HEK293 (cell line): ENCODE data around the gene CSNK2A3.

Experiments
- TRIM28 ChIP-seq: IDR thresholded peaks from 2 replicates; pipeline ENCODE4 v1.6.1; 2011; ENCODE audit warnings: low read length, control low read depth, borderline replicate concordance
- YY1 ChIP-seq: fragments of 450-650 bp; formaldehyde crosslinking; IDR thresholded peaks from 2 replicates; pipeline ENCODE4 v1.5.1; 2018; ENCODE audit warnings: missing biosample characterization, missing genetic modification characterization
- ZBTB21 ChIP-seq: fragments of 450-650 bp; formaldehyde crosslinking; IDR thresholded peaks from 2 replicates; pipeline ENCODE4 v1.5.1; 2017; ENCODE audit warnings: missing biosample characterization, missing genetic modification characterization
- ZNF302 ChIP-seq: fragments of 450-650 bp; formaldehyde crosslinking; IDR thresholded peaks from 2 replicates; pipeline ENCODE4 v1.5.1; 2016; ENCODE audit warnings: missing biosample characterization, missing genetic modification characterization, low read depth
- ZNF623 ChIP-seq: fragments of 450-650 bp; formaldehyde crosslinking; IDR thresholded peaks from 2 replicates; pipeline ENCODE4 v1.5.1; 2016; ENCODE audit warnings: missing biosample characterization, missing genetic modification characterization
- TF ChIP-seq, protein P1 (sequence below): fragments of 450-650 bp; formaldehyde crosslinking; IDR thresholded peaks from 2 replicates; pipeline ENCODE4 v1.5.1; 2016; ENCODE audit warnings: missing biosample characterization, missing genetic modification characterization

DNA sequence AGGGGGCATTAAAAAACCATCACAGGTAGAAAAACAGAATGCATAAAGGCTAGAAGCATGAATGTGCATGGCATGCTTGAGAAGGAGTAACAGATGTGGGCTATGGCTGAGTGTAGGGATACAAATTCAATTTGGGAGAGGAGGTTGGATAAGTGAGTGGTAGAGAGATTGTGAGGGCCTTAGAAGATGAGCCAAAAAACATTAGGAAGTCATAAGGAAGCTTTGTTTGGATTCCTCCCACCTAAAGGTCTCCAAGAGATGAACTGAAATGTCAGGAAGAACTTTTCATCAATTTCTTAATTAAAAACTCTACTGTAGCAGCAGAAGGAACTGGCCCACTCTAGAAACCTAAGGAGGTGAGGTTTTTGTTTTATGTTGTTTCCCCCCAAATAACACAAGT, 41.2 kb upstream of the CSNK2A3 start:
- TF ChIP-seq ZNF623 (tag by site-specific recombination) (no peak), ZBTB21 (tag by site-specific recombination) (no peak), ZNF302 (tag by site-specific recombination) (no peak), YY1 (tag by site-specific recombination) (no peak), TRIM28 (no peak)
- TF ChIP-seq, protein P1, sequence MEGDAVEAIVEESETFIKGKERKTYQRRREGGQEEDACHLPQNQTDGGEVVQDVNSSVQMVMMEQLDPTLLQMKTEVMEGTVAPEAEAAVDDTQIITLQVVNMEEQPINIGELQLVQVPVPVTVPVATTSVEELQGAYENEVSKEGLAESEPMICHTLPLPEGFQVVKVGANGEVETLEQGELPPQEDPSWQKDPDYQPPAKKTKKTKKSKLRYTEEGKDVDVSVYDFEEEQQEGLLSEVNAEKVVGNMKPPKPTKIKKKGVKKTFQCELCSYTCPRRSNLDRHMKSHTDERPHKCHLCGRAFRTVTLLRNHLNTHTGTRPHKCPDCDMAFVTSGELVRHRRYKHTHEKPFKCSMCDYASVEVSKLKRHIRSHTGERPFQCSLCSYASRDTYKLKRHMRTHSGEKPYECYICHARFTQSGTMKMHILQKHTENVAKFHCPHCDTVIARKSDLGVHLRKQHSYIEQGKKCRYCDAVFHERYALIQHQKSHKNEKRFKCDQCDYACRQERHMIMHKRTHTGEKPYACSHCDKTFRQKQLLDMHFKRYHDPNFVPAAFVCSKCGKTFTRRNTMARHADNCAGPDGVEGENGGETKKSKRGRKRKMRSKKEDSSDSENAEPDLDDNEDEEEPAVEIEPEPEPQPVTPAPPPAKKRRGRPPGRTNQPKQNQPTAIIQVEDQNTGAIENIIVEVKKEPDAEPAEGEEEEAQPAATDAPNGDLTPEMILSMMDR (tag by site-specific recombination): no peak
